Neural progenitor cell (in vitro differentiated cells): ENCODE data around the gene DLK1. TPM values are rescaled to one million over a fixed set of nuclear protein-coding genes. Genes with fewer than 3 reads are reported as not detected.

Experiments
- DNase-seq: peaks from one replicate; pipeline ENCODE4 v3.0.0-alpha.2; 2016; ENCODE audit warnings: low spot score
- H2AFZ ChIP-seq: fragments of 200-600 bp; sonication (generic); replicated peaks from 2 replicates; pipeline ENCODE4 v1.6.1; 2016; ENCODE audit warnings: antibody characterized with exemption
- H3F3A ChIP-seq: fragments of 200-600 bp; sonication (generic); 2 replicates; pipeline ENCODE4 v1.6.1; 2016; ENCODE audit warnings: antibody characterized with exemption, low read depth
- H3K27ac ChIP-seq: fragments of 200-600 bp; sonication (generic); 2 replicates; pipeline ENCODE4 v1.5.1; 2016; ENCODE audit warnings: mild to moderate bottlenecking
- H3K27me3 ChIP-seq: fragments of 200-600 bp; sonication (generic); 2 replicates; pipeline ENCODE4 v1.6.1; 2016; ENCODE audit warnings: mild to moderate bottlenecking, moderate library complexity
- H3K36me3 ChIP-seq: fragments of 200-600 bp; sonication (generic); 2 replicates; pipeline ENCODE4 v1.5.1; 2016
- H3K4me1 ChIP-seq: fragments of 200-600 bp; sonication (generic); 2 replicates; pipeline ENCODE4 v1.6.1; 2016; ENCODE audit warnings: mixed run types
- H3K4me2 ChIP-seq: fragments of 200-600 bp; sonication (generic); 2 replicates; pipeline ENCODE4 v1.6.1; 2016
- H3K4me3 ChIP-seq: fragments of 200-600 bp; sonication (generic); 2 replicates; pipeline ENCODE4 v1.5.1; 2016
- H3K79me2 ChIP-seq: fragments of 200-600 bp; sonication (generic); 2 replicates; pipeline ENCODE4 v1.6.1; 2016; ENCODE audit warnings: low read depth
- H3K9ac ChIP-seq: fragments of 200-600 bp; sonication (generic); 2 replicates; pipeline ENCODE4 v1.6.1; 2016
- H3K9me3 ChIP-seq: fragments of 200-600 bp; sonication (generic); 2 replicates; pipeline ENCODE4 v1.5.1; 2016; ENCODE audit warnings: low read depth
- H4K20me1 ChIP-seq: fragments of 200-600 bp; sonication (generic); 2 replicates; pipeline ENCODE4 v1.6.1; 2016; ENCODE audit warnings: low read depth
- H3K27ac Mint-ChIP-seq: 3 replicates; pipeline ENCODE4 v1.8.0; 2021; ENCODE audit warnings: mixed read lengths
- H3K27me3 Mint-ChIP-seq: 2 replicates; pipeline ENCODE4 v1.8.0; 2022; ENCODE audit warnings: low read depth, mild to moderate bottlenecking, inconsistent platforms, moderate library complexity, mixed read lengths; ENCODE audit not compliant: insufficient read depth
- H3K36me3 Mint-ChIP-seq: 3 replicates; pipeline ENCODE4 v1.8.0; 2021; ENCODE audit warnings: mixed read lengths
- H3K4me1 Mint-ChIP-seq: 3 replicates; pipeline ENCODE4 v1.8.0; 2021; ENCODE audit warnings: mixed read lengths
- H3K4me3 Mint-ChIP-seq: 3 replicates; pipeline ENCODE4 v1.8.0; 2021; ENCODE audit warnings: mild to moderate bottlenecking, moderate library complexity, mixed read lengths
- H3K9me3 Mint-ChIP-seq: 3 replicates; pipeline ENCODE4 v1.8.0; 2020; ENCODE audit warnings: mixed read lengths
- EZH2 ChIP-seq: fragments of 200-600 bp; sonication (generic); IDR thresholded peaks from 2 replicates; pipeline ENCODE4 v1.6.1; 2017; ENCODE audit warnings: antibody characterized with exemption, mild to moderate bottlenecking, moderate library complexity
- EZH2phosphoT487 ChIP-seq: fragments of 200-600 bp; sonication (generic); IDR thresholded peaks from 2 replicates; pipeline ENCODE4 v1.6.1; 2017; ENCODE audit warnings: antibody characterized with exemption
- total RNA-seq: library from RNA; depleted of rRNA; stranded (reverse); fragments of >200 nt; gene quantifications from 2 replicates; pipeline ENCODE4 v1.2.3, GENCODE V29; 2015; ENCODE audit warnings: low replicate concordance
- TF ChIP-seq, protein P1 (sequence below): fragments of 200-600 bp; sonication (generic); IDR thresholded peaks from 2 replicates; pipeline ENCODE4 v1.5.1; 2017; ENCODE audit warnings: antibody characterized with exemption, mild to moderate bottlenecking

Gene DLK1
- total RNA-seq, 1 donor from 2014 or later, result 312 TPM

DNA sequence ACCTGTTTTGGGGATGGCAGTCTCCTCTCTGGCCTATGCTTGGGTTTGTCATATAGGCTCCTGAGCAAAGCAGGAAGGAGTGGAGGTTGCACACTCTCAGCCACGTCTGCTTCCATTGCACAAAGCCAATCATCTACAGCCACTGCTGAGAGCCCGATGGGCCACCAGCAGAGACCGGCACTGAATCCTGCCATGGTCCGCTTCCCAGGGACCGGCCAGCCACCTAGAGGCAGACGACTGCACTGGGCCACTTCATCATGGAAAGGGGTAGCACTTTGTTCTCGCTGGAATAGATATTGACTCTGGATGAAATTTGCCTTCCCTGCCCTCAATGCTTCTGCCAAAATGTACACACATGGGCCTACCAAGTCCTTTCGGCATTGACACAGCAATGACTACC lies 22.3 kb downstream of the DLK1 start:
- Mint-ChIP-seq H3K36me3 (no peaks in the 10 kb centered on the region), H3K4me3 (no peak overlapping the region), H3K27me3 (peaks cover 6% of the 10 kb centered on the region), H3K4me1 (no peaks in the 10 kb centered on the region), H3K9me3 (no peaks in the 10 kb centered on the region), H3K27ac (no peak overlapping the region)
- no peaks in the 10 kb centered on the region for H3K79me2 ChIP-seq
- no peak overlapping the region for H2AFZ ChIP-seq
- no peak overlapping the region for H3K4me2 ChIP-seq
- H3K27me3 ChIP-seq, result no peaks in the 10 kb centered on the region
- H3K4me3 ChIP-seq, result no peak overlapping the region
- TF ChIP-seq, protein P1, sequence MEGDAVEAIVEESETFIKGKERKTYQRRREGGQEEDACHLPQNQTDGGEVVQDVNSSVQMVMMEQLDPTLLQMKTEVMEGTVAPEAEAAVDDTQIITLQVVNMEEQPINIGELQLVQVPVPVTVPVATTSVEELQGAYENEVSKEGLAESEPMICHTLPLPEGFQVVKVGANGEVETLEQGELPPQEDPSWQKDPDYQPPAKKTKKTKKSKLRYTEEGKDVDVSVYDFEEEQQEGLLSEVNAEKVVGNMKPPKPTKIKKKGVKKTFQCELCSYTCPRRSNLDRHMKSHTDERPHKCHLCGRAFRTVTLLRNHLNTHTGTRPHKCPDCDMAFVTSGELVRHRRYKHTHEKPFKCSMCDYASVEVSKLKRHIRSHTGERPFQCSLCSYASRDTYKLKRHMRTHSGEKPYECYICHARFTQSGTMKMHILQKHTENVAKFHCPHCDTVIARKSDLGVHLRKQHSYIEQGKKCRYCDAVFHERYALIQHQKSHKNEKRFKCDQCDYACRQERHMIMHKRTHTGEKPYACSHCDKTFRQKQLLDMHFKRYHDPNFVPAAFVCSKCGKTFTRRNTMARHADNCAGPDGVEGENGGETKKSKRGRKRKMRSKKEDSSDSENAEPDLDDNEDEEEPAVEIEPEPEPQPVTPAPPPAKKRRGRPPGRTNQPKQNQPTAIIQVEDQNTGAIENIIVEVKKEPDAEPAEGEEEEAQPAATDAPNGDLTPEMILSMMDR, result peak; percentile 13
- no peak for TF ChIP-seq EZH2phosphoT487
- H3K36me3 ChIP-seq, result no peaks in the 10 kb centered on the region
- no peak overlapping the region for H3K9ac ChIP-seq
- no peak overlapping the region for H3K27ac ChIP-seq
- H3K9me3 ChIP-seq, result no peaks in the 10 kb centered on the region
- no peak for DNase-seq
- H3F3A ChIP-seq, result no peaks in the 10 kb centered on the region
- H4K20me1 ChIP-seq, result no peaks in the 10 kb centered on the region
- H3K4me1 ChIP-seq, result no peaks in the 10 kb centered on the region

DNA sequence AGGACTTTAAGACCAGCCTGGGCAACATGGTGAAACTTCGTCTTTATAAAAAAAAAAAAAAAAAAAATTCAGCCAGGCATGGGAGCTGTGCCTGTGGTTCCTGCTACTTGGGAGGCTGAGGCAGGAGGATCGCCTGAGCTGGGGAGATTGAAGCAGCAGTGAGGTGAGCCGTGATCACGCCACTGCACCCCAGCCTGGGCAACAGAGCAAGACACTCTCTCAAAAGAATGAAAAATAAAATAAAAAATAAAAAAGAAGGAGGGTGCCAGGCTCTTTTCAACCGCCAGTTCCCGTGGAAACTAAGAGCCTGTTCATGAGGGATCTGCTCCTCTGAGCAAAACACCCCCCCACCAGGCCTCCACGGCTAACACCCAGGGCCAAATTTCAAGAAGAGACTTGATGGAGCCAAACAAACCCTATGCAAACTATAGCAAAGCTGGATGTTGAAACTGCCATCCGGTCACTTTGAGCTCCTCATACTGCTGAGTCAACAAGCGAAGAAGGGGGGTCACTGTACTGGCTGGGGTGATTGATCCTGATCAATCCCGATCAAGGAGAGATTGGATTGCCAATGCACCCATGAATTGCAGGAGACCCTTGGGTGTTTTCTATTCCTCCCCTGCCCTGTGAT lies 23.4 kb downstream of the DLK1 start:
- Mint-ChIP-seq H3K9me3 (no peaks in the 10 kb centered on the region), H3K27me3 (peaks cover 6% of the 10 kb centered on the region), H3K36me3 (no peaks in the 10 kb centered on the region), H3K4me3 (no peak overlapping the region), H3K4me1 (no peaks in the 10 kb centered on the region), H3K27ac (no peak overlapping the region)
- Histone ChIP-seq H2AFZ (no peak overlapping the region), H3K4me2 (no peak overlapping the region), H3K79me2 (no peaks in the 10 kb centered on the region), H3K27me3 (no peaks in the 10 kb centered on the region), H3F3A (no peaks in the 10 kb centered on the region), H3K9ac (no peak overlapping the region), H3K4me1 (no peaks in the 10 kb centered on the region), H3K27ac (no peak overlapping the region), H3K36me3 (no peaks in the 10 kb centered on the region), H4K20me1 (no peaks in the 10 kb centered on the region), H3K9me3 (no peaks in the 10 kb centered on the region), H3K4me3 (no peak overlapping the region)
- TF ChIP-seq EZH2 (no peak), EZH2phosphoT487 (no peak)
- TF ChIP-seq, protein P1, result no peak
- DNase-seq, result no peak

DNA sequence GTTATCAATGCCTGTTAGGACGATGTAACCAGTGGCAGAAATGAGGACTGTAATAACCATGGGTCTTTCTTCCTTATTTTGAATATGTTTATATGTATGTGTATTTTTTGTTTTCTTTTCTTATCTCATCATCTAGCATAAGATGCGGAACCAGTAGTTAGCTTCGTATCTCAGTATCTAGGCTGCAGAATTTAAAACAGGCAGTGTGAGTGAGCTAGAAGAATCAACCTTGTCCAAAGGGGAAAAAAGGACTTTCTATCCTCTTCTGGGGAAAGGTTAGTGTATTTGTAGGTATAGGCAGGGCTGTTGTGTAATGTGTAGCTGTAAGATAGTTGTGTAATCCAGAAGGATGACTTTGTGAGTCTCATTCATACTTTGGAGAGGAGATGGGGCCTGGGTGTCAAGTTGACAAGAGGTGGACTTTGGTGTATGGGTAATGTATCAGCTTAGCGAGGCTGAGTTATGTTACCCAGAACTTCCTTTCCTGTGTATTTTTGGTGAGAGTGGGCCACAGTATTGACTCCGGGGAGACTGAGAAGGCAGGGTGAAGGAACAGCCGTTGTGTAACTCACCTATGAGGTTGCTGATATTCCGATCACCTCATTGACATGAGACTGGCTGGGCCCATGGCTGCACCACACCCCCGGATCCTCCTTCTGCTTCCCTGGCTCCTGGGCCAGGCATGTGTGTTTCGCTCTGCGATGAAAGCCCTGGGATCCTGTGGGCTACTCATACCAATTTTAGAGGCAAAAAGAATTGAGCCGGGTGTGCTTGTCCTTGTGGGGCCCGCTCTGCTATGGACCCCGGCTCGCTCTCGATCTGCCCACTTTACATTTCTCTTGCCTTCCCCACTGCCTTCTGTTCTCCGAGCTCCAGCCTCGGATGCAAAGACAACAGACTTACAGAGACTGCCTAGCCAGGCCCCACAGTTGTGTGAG lies 24.3 kb downstream of the DLK1 start:
- H3K27me3 Mint-ChIP-seq, result peaks cover 6% of the 10 kb centered on the region
- Histone ChIP-seq H3K36me3 (no peaks in the 10 kb centered on the region), H3K4me1 (no peaks in the 10 kb centered on the region), H3F3A (no peaks in the 10 kb centered on the region), H3K27ac (no peak overlapping the region), H3K27me3 (no peaks in the 10 kb centered on the region), H4K20me1 (no peaks in the 10 kb centered on the region), H2AFZ (peak overlapping the region; percentile 65), H3K9ac (no peak overlapping the region), H3K4me3 (no peak overlapping the region), H3K79me2 (no peaks in the 10 kb centered on the region), H3K4me2 (no peak overlapping the region), H3K9me3 (no peaks in the 10 kb centered on the region)
- no peaks in the 10 kb centered on the region for H3K36me3 Mint-ChIP-seq
- no peak for DNase-seq
- no peaks in the 10 kb centered on the region for H3K4me1 Mint-ChIP-seq
- peaks cover 2% of the 10 kb centered on the region for H3K9me3 Mint-ChIP-seq
- TF ChIP-seq, protein P1, result no peak
- no peak for TF ChIP-seq EZH2phosphoT487
- TF ChIP-seq EZH2, result no peak
- no peak overlapping the region for H3K27ac Mint-ChIP-seq
- H3K4me3 Mint-ChIP-seq, result no peak overlapping the region
